H1 (cell line): ENCODE data around the gene PKDREJ. TPM values are rescaled to one million over a fixed set of nuclear protein-coding genes. Genes with fewer than 3 reads are reported as not detected.

Experiments used
- CTCF ChIA-PET: fragments of 300-600 bp; sonication (Branson Sonifier 250); formaldehyde crosslinking; loops from one replicate; lab custom pipeline; 2021; ENCODE audit not compliant: partially characterized antibody; lab: Charles Lee
- POLR2A ChIA-PET: fragments of 300-600 bp; sonication (Branson Sonifier 250); formaldehyde crosslinking; loops from one replicate; lab custom pipeline; 2021; ENCODE audit warnings: inconsistent platforms; ENCODE audit not compliant: partially characterized antibody; lab: Charles Lee
- DNase-seq, 2 experiments: peaks; one replicate each; pipeline versions ENCODE4 v3.0.0 to v3.0.0-alpha.2; 2010 to 2022; ENCODE audit warnings: low spot score in 2 of 2, low read depth in 1 of 2, mixed read lengths in 1 of 2
- FAIRE-seq: peaks from 2 replicates; lab custom pipeline; 2011; peaks lifted over from hg19 to GRCh38; lab: Jason Lieb, UNC
- H2AFZ ChIP-seq: 2 replicates; pipeline ENCODE4 v1.8.1; 2012; ENCODE audit warnings: low read length, inconsistent platforms
- H2AK5ac ChIP-seq: 2 replicates; pipeline ENCODE4 v1.6.1; 2013; ENCODE audit warnings: low read depth, low read length
- H2BK120ac ChIP-seq: replicated peaks from 2 replicates; pipeline ENCODE3; 2013; ENCODE audit warnings: low read depth, low read length, inconsistent platforms
- H2BK12ac ChIP-seq: 2 replicates; pipeline ENCODE4 v1.6.1; 2013; ENCODE audit warnings: low read depth, low read length
- H2BK15ac ChIP-seq: 2 replicates; pipeline ENCODE4 v1.6.1; 2013; ENCODE audit warnings: low read length
- H2BK20ac ChIP-seq: 2 replicates; pipeline ENCODE4 v1.6.1; 2013; ENCODE audit warnings: low read length
- H2BK5ac ChIP-seq: 2 replicates; pipeline ENCODE4 v1.6.1; 2013; ENCODE audit warnings: low read depth, low read length
- H3K14ac ChIP-seq: 2 replicates; pipeline ENCODE4 v1.6.1; 2013; ENCODE audit warnings: inconsistent platforms; ENCODE audit not compliant: insufficient read length
- H3K18ac ChIP-seq: 2 replicates; pipeline ENCODE4 v1.6.1; 2013; ENCODE audit warnings: low read length; ENCODE audit errors: extremely low read depth
- H3K23ac ChIP-seq: 2 replicates; pipeline ENCODE4 v1.6.1; 2013; ENCODE audit warnings: inconsistent platforms; ENCODE audit not compliant: insufficient read length
- H3K23me2 ChIP-seq: 2 replicates; pipeline ENCODE4 v1.6.1; 2013; ENCODE audit warnings: low read depth, low read length
- H3K27ac ChIP-seq: 2 replicates; pipeline ENCODE4 v1.6.1; 2011; ENCODE audit warnings: low read depth, low read length, inconsistent platforms
- H3K27me3 ChIP-seq, 4 experiments: replicated peaks in 1 of 4; 1 replicate in 1 of 4; 2 replicates in 3 of 4; pipeline versions ENCODE4 v1.6.1 to v1.8.1; 2011 to 2013; ENCODE audit warnings: low read length in 3 of 4, mild to moderate bottlenecking in 3 of 4, inconsistent platforms in 2 of 4, mixed read lengths in 2 of 4, moderate library complexity in 1 of 4; ENCODE audit not compliant: control insufficient read depth in 3 of 4, insufficient read depth in 3 of 4; ENCODE audit errors: extremely low read depth in 1 of 4
- H3K36me3 ChIP-seq, 4 experiments: 2 replicates each; pipeline versions ENCODE4 v1.6.1 to v1.8.1; 2011 to 2013; ENCODE audit warnings: mild to moderate bottlenecking in 4 of 4, low read length in 3 of 4, moderate library complexity in 2 of 4, control low read depth in 1 of 4, inconsistent platforms in 1 of 4; ENCODE audit not compliant: insufficient read depth in 4 of 4, control insufficient read depth in 2 of 4
- H3K4ac ChIP-seq: replicated peaks from 2 replicates; pipeline ENCODE3; 2013; ENCODE audit warnings: low read length, low read depth, mixed read lengths, inconsistent platforms; ENCODE audit not compliant: insufficient read length
- H3K4me1 ChIP-seq, 4 experiments: replicated peaks in 1 of 4; 1 replicate in 1 of 4; 2 replicates in 3 of 4; pipeline versions ENCODE4 v1.6.1 to v1.8.1; 2011 to 2013; ENCODE audit warnings: low read length in 3 of 4, inconsistent platforms in 2 of 4, mixed read lengths in 1 of 4; ENCODE audit not compliant: insufficient read depth in 4 of 4, control insufficient read depth in 3 of 4
- H3K4me2 ChIP-seq, 2 experiments: 2 replicates each; pipeline versions ENCODE4 v1.6.1 to v1.8.1; 2011 to 2013; ENCODE audit warnings: low read depth in 2 of 2, low read length in 2 of 2, control low read depth in 1 of 2, inconsistent platforms in 1 of 2, mild to moderate bottlenecking in 1 of 2; ENCODE audit not compliant: insufficient read depth in 1 of 2
- H3K4me3 ChIP-seq, 4 experiments: fragments of 200-600, 300-600 bp in 1 of 4; sonication (generic), shearing (Covaris generic), sonication (Bioruptor Twin) in 1 of 4; 2 replicates each; pipeline versions ENCODE4 v1.5.1 to v1.8.1; 2011 to 2016; ENCODE audit warnings: low read length in 4 of 4, low read depth in 3 of 4, control low read depth in 2 of 4, inconsistent platforms in 2 of 4, mild to moderate bottlenecking in 2 of 4, mixed read lengths in 1 of 4, moderate library complexity in 1 of 4; ENCODE audit not compliant: insufficient read depth in 2 of 4; ENCODE audit errors: extremely low read depth in 1 of 4
- H3K56ac ChIP-seq: replicated peaks from 2 replicates; pipeline ENCODE3; 2013; ENCODE audit warnings: low read depth, mild to moderate bottlenecking, mixed read lengths, low read length, inconsistent platforms; ENCODE audit not compliant: insufficient read length
- H3K79me1 ChIP-seq: 2 replicates; pipeline ENCODE4 v1.6.1; 2013; ENCODE audit warnings: low read depth, low read length, control low read depth
- H3K79me2 ChIP-seq, 2 experiments: 2 replicates each; pipeline versions ENCODE4 v1.6.1 to v1.8.1; 2012 to 2013; ENCODE audit warnings: low read length in 2 of 2, mild to moderate bottlenecking in 2 of 2, inconsistent platforms in 1 of 2; ENCODE audit not compliant: insufficient read depth in 2 of 2, control insufficient read depth in 1 of 2
- H3K9ac ChIP-seq, 4 experiments: replicated peaks in 1 of 4; 1 replicate in 1 of 4; 2 replicates in 3 of 4; pipeline versions ENCODE4 v1.6.1 to v1.8.1; 2011 to 2013; ENCODE audit warnings: low read depth in 3 of 4, low read length in 3 of 4, control low read depth in 2 of 4, mild to moderate bottlenecking in 2 of 4, moderate library complexity in 2 of 4, inconsistent platforms in 1 of 4; ENCODE audit errors: extremely low read depth in 1 of 4
- H3K9me3 ChIP-seq, 2 experiments: 2 replicates each; pipeline versions ENCODE4 v1.6.1 to v1.8.1; 2012 to 2013; ENCODE audit warnings: mild to moderate bottlenecking in 2 of 2, moderate library complexity in 2 of 2, control low read depth in 1 of 2, inconsistent platforms in 1 of 2, low read depth in 1 of 2, low read length in 1 of 2, mixed read lengths in 1 of 2; ENCODE audit not compliant: insufficient read depth in 2 of 2
- H4K20me1 ChIP-seq, 2 experiments: replicated peaks in 1 of 2; 2 replicates each; pipeline versions ENCODE3 to v1.8.1; 2011 to 2013; ENCODE audit warnings: inconsistent platforms in 2 of 2, low read length in 2 of 2, mild to moderate bottlenecking in 1 of 2; ENCODE audit not compliant: insufficient read depth in 2 of 2, control insufficient read depth in 1 of 2
- H4K5ac ChIP-seq: 2 replicates; pipeline ENCODE4 v1.6.1; 2013; ENCODE audit warnings: low read length, low read depth, mixed read lengths, inconsistent platforms; ENCODE audit not compliant: insufficient read length
- H4K8ac ChIP-seq: 2 replicates; pipeline ENCODE4 v1.8.0; 2013; ENCODE audit warnings: mild to moderate bottlenecking, moderate library complexity, low read length, inconsistent platforms; ENCODE audit not compliant: insufficient read depth; ENCODE audit errors: extremely low read depth
- H4K91ac ChIP-seq: replicated peaks from 2 replicates; pipeline ENCODE3; 2013; ENCODE audit warnings: low read length, mixed read lengths, inconsistent platforms; ENCODE audit not compliant: insufficient read length
- POLR2A ChIP-seq, 2 experiments: IDR thresholded peaks; 1 replicate in 1 of 2; 2 replicates in 1 of 2; pipeline ENCODE4 v1.6.1; 2011; ENCODE audit warnings: low read depth in 2 of 2, low read length in 2 of 2, mild to moderate bottlenecking in 2 of 2; ENCODE audit errors: control extremely low read depth in 1 of 2
- POLR2AphosphoS5 ChIP-seq: IDR thresholded peaks from 2 replicates; pipeline ENCODE4 v1.6.1; 2011; ENCODE audit warnings: low read depth, low read length
- WGBS, 2 experiments: shearing (Covaris generic) in 1 of 2; methylation state at CpG; one replicate each; pipeline versions ENCODE4 v1.1.6 to v1.1.7; 2013 to 2015; ENCODE audit warnings: low lambda C conversion rate in 2 of 2, mixed read lengths in 2 of 2, inconsistent platforms in 1 of 2, low coverage in 1 of 2, missing lambda C conversion rate in 1 of 2; ENCODE audit not compliant: insufficient replicate concordance in 2 of 2, insufficient coverage in 1 of 2, insufficient read length in 1 of 2; ENCODE audit errors: extremely low coverage in 1 of 2, missing lambda C conversion rate in 1 of 2; 5-methylcytosine and 5-hydroxymethylcytosine counted together
- polyA plus RNA-seq, 7 experiments: library from polyadenylated mRNA; depleted of rRNA in 3 of 7; stranded (reverse) in 5 of 7; unstranded in 2 of 7; fragments of >200 nt in 5 of 7; fragments of 200-250 nt in 2 of 7; gene quantifications; 1 replicate in 5 of 7; 2 replicates in 1 of 7; 4 replicates in 1 of 7; pipeline versions ENCODE4 v1.2.1 to v1.2.3, GENCODE V29; 2011 to 2013; ENCODE audit warnings: missing spikeins in 2 of 7, mixed read lengths in 2 of 7
- total RNA-seq: library from RNA; stranded (reverse); fragmentation: NEBNext Ultra II Directional; extraction: Animal tissue kit (Norgen Biotek cat#: 25700); gene quantifications from 2 replicates; pipeline ENCODE4 v1.2.1, GENCODE V29; 2021

PKDREJ gene
- total and polyA plus RNA-seq, 2 of the 8 experiments (the other 6 are each of a cell fraction or from before 2014, with no cell fraction given): 0.02 to 0.04 TPM

DNA sequence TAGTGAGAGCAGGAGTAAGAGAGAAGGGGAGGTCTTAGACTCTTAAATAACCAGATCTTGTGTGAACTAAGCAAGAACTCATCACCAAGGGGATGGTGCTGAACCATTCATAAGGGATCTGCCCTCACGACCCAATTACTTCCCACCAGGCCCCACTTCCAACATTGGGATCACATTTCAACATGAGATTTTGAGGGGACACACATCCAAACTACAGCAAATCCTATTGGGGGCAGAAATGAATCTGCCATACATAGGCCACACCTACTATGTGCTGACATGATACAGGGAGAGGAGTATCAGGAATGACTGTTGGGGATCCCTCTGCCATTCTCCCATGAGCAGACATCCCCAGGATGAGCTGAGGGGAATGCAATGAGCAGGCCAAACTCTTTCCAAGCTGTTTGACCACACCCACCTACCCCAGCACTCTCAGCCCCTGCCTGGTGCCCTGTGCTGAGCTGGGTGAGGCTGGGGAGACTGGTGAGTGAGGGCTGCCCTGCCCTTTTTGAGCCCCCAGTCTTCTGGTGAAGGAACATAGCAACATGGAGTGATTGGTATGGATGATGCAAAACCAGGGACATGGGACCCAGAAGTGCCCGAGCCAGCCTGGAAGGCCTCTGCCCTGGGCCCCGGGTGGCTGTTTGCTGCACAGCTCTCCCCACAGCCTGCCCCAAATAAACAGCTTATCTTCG, 32.3 kb upstream of the PKDREJ start:
- peak overlapping the region; percentile 90 for H4K8ac ChIP-seq
- peak overlapping the region; percentile 87 to 96 for H3K4me2 ChIP-seq
- POLR2A ChIA-PET: interaction anchor here (0.6 to 2.2 kb wide), 10 partner anchors 9 to 174 kb away, joined by 3 to 10 read pairs (median 4); partner anchors contain the start of genes PKDREJ and TTC38

More for the DNA sequence above, 32.3 kb upstream of the PKDREJ start:
- no peak overlapping the region for H3K56ac ChIP-seq
- H3K79me2 ChIP-seq: no peaks in the 10 kb centered on the region
- peaks cover 2 to 6% of the 10 kb centered on the region in 2 experiments for H4K20me1 ChIP-seq
- H3K79me1 ChIP-seq: peaks cover 4% of the 10 kb centered on the region; the same call in 1 of the 2 replicates
- H3K9me3 ChIP-seq: no peaks in the 10 kb centered on the region
- DNase-seq (no peak), FAIRE-seq (no peak)
- peak overlapping the region; percentile 60 to 87 (median 76); a peak in 6 of 8 replicates for H3K4me3 ChIP-seq
- no peak overlapping the region for H3K4ac ChIP-seq
- H4K5ac ChIP-seq: peak overlapping the region; percentile 83
- no peak overlapping the region for H3K27ac ChIP-seq
- H2BK120ac ChIP-seq: no peak overlapping the region
- H3K4me1 ChIP-seq: peaks cover 4 to 11% (median 5%) of the 10 kb centered on the region in 4 experiments; a peak in 4 of 7 replicates
- peaks cover 4 to 16% (median 11%) of the 10 kb centered on the region in 4 experiments; a peak in 6 of 8 replicates for H3K36me3 ChIP-seq
- no peak overlapping the region for H2BK20ac ChIP-seq
- no peak overlapping the region for H2BK12ac ChIP-seq
- no peak overlapping the region for H2AFZ ChIP-seq
- H3K14ac ChIP-seq: no peak overlapping the region
- 74% methylated on average over 4 of the region's 4 CpGs; no CpG with 5 or more reads in 1 of the 2 experiments for WGBS, 2 experiments
- H2BK5ac ChIP-seq: peak overlapping the region; percentile 66; the same call in 1 of the 2 replicates
- H3K9ac ChIP-seq: peak overlapping the region in 2 of 4 experiments; percentile 49 to 51; a peak in 4 of 7 replicates
- H2BK15ac ChIP-seq: 0 out of 2 replicates have a peak overlapping the region, but pooled peaks have one; percentile 29
- H3K23me2 ChIP-seq: peaks cover 14% of the 10 kb centered on the region
- H4K91ac ChIP-seq: peak overlapping the region; percentile 25
- no peak overlapping the region for H3K18ac ChIP-seq
- TF ChIP-seq POLR2AphosphoS5 (no peak), POLR2A (IDR thresholded peaks at IDR 0.05; ENCODE audit: control extremely low read depth in 1 of 2, low read depth in 2 of 2, low read length in 2 of 2) (peak in 1 of 2 experiments; percentile 25; a peak in 1 of 3 replicates)
- no peak overlapping the region for H3K23ac ChIP-seq
- H2AK5ac ChIP-seq: peak overlapping the region; percentile 82; the same call in 1 of the 2 replicates
- CTCF ChIA-PET: interaction anchor here (1.0 to 1.6 kb wide), 6 partner anchors 13 to 301 kb away, joined by 3 to 5 read pairs (median 3); partner anchors contain the start of gene PKDREJ
- no peaks in the 10 kb centered on the region for H3K27me3 ChIP-seq
